HepG2 (cell line): ENCODE data around the gene TMEM86B. TPM values are rescaled to one million over a fixed set of nuclear protein-coding genes. Genes with fewer than 3 reads are reported as not detected.

Source experiments
- ARID2 ChIP-seq: sonication (generic); formaldehyde crosslinking; IDR thresholded peaks from 2 replicates; pipeline ENCODE4 v1.8.1; 2022; ENCODE audit warnings: mild to moderate bottlenecking, missing genetic modification reagents, borderline replicate concordance
- ARNTL ChIP-seq: sonication (generic); formaldehyde crosslinking; IDR thresholded peaks from 2 replicates; pipeline ENCODE4 v1.4.0; 2020; ENCODE audit warnings: mild to moderate bottlenecking, missing genetic modification reagents
- ASH2L ChIP-seq: fragments of 300-600, 200-600 bp; sonication (generic); IDR thresholded peaks from 2 replicates; pipeline ENCODE4 v1.7.0; 2017; ENCODE audit warnings: low read depth, mild to moderate bottlenecking, moderate library complexity, mixed read lengths, low read length; ENCODE audit not compliant: insufficient read length
- ATF1 ChIP-seq: IDR thresholded peaks from 2 replicates; pipeline ENCODE4 v1.6.1; 2016; ENCODE audit warnings: mild to moderate bottlenecking, control low read depth
- HNRNPL ChIP-seq: fragments of 200-400 bp; formaldehyde crosslinking; IDR thresholded peaks from 2 replicates; pipeline ENCODE4 v1.6.1; 2017; ENCODE audit warnings: mild to moderate bottlenecking, low read depth, low read length
- HOXD1 ChIP-seq: sonication (generic); formaldehyde crosslinking; IDR thresholded peaks from 2 replicates; pipeline ENCODE4 v1.5.0; 2020; ENCODE audit warnings: missing genetic modification reagents
- JUN ChIP-seq: sonication (generic); formaldehyde crosslinking; IDR thresholded peaks from 2 replicates; pipeline ENCODE4 v1.4.0; 2020; ENCODE audit warnings: mild to moderate bottlenecking, missing genetic modification reagents
- JUNB ChIP-seq: sonication (generic); formaldehyde crosslinking; IDR thresholded peaks from 2 replicates; pipeline ENCODE4 v1.8.0; 2022; ENCODE audit warnings: missing genetic modification reagents, mild to moderate bottlenecking, borderline replicate concordance
- NFKB2 ChIP-seq: sonication (generic); formaldehyde crosslinking; IDR thresholded peaks from 2 replicates; pipeline ENCODE4 v1.4.0; 2020; ENCODE audit warnings: missing genetic modification reagents, borderline replicate concordance
- SIX4 ChIP-seq: sonication (generic); formaldehyde crosslinking; IDR thresholded peaks from 2 replicates; pipeline ENCODE4 v1.4.0; 2020; ENCODE audit warnings: missing genetic modification reagents
- SMARCE1 ChIP-seq: fragments of 450-650 bp; IDR thresholded peaks from 2 replicates; pipeline ENCODE4 v1.6.1; 2017; ENCODE audit warnings: borderline replicate concordance
- SSRP1 ChIP-seq: IDR thresholded peaks from 2 replicates; pipeline ENCODE4 v1.6.1; 2016; ENCODE audit warnings: control low read depth
- TAF15 ChIP-seq: fragments of 200-400 bp; formaldehyde crosslinking; IDR thresholded peaks from one replicate; pipeline ENCODE4 v1.6.1; 2018; ENCODE audit warnings: mild to moderate bottlenecking, low read depth, low read length; ENCODE audit not compliant: poor library complexity, severe bottlenecking
- ZNF20 ChIP-seq: sonication (generic); formaldehyde crosslinking; IDR thresholded peaks from 2 replicates; pipeline ENCODE4 v1.4.0; 2020; ENCODE audit warnings: mild to moderate bottlenecking, moderate library complexity, missing genetic modification reagents
- ZNF30 ChIP-seq: sonication (generic); formaldehyde crosslinking; IDR thresholded peaks from 2 replicates; pipeline ENCODE4 v1.5.0; 2020; ENCODE audit warnings: mild to moderate bottlenecking, missing genetic modification reagents
- ZNF441 ChIP-seq: sonication (generic); formaldehyde crosslinking; IDR thresholded peaks from 2 replicates; pipeline ENCODE4 v1.7.0; 2021; ENCODE audit warnings: missing genetic modification reagents, borderline replicate concordance
- ZNF703 ChIP-seq: sonication (generic); formaldehyde crosslinking; IDR thresholded peaks from 2 replicates; pipeline ENCODE4 v1.5.1; 2020; ENCODE audit warnings: missing genetic modification reagents, mild to moderate bottlenecking, moderate library complexity, borderline replicate concordance
- ZNF891 ChIP-seq: sonication (generic); formaldehyde crosslinking; IDR thresholded peaks from 2 replicates; pipeline ENCODE4 v1.5.0; 2020; ENCODE audit warnings: mild to moderate bottlenecking, missing genetic modification reagents
- ZSCAN25 ChIP-seq: sonication (generic); formaldehyde crosslinking; IDR thresholded peaks from 2 replicates; pipeline ENCODE4 v1.8.0; 2022; ENCODE audit warnings: mild to moderate bottlenecking, missing genetic modification reagents
- polyA plus RNA-seq, 8 experiments: library from polyadenylated mRNA; depleted of rRNA in 3 of 8; stranded (reverse) in 7 of 8; unstranded in 1 of 8; fragments of >200 nt; fragmentation: Illumina TruSeq in 4 of 8; extraction: Trizol in 4 of 8; gene quantifications; 2 replicates each; pipeline versions ENCODE4 v1.2.1 to v1.2.3, GENCODE V29; 2011 to 2016; ENCODE audit warnings: low read depth in 4 of 8, missing spikeins in 1 of 8, mixed read lengths in 1 of 8; ENCODE audit not compliant: insufficient read depth in 1 of 8
- total RNA-seq, 5 experiments: library from RNA; depleted of rRNA; stranded (reverse); fragments of >200 nt; fragmentation: Illumina TruSeq; extraction: Trizol; gene quantifications; 2 replicates each; pipeline ENCODE4 v1.2.3, GENCODE V29; 2016; ENCODE audit warnings: low read depth in 1 of 5
- TF ChIP-seq, protein P1 (sequence below): IDR thresholded peaks from 2 replicates; pipeline ENCODE4 v1.6.1; 2016; ENCODE audit warnings: missing compliant biosample characterization, missing genetic modification reagents, borderline replicate concordance
- TF ChIP-seq, protein P2 (sequence below): sonication (generic); formaldehyde crosslinking; IDR thresholded peaks from 2 replicates; pipeline ENCODE4 v1.4.0; 2020; ENCODE audit warnings: missing genetic modification reagents, borderline replicate concordance
- TF ChIP-seq, protein P3 (sequence below): sonication (generic); formaldehyde crosslinking; conservative IDR thresholded peaks from 2 replicates; pipeline ENCODE4 v1.8.0; 2022; ENCODE audit warnings: mild to moderate bottlenecking, moderate library complexity, missing genetic modification reagents
- TF ChIP-seq, protein P4 (sequence below): sonication (generic); formaldehyde crosslinking; conservative IDR thresholded peaks from 2 replicates; pipeline ENCODE4 v1.4.0; 2020; ENCODE audit warnings: missing genetic modification reagents

TMEM86B gene
- total and polyA plus RNA-seq, 2 of the 13 experiments (the other 11 are each of a cell fraction or from before 2014, with no cell fraction given) = 7.7 to 9.6 TPM

DNA sequence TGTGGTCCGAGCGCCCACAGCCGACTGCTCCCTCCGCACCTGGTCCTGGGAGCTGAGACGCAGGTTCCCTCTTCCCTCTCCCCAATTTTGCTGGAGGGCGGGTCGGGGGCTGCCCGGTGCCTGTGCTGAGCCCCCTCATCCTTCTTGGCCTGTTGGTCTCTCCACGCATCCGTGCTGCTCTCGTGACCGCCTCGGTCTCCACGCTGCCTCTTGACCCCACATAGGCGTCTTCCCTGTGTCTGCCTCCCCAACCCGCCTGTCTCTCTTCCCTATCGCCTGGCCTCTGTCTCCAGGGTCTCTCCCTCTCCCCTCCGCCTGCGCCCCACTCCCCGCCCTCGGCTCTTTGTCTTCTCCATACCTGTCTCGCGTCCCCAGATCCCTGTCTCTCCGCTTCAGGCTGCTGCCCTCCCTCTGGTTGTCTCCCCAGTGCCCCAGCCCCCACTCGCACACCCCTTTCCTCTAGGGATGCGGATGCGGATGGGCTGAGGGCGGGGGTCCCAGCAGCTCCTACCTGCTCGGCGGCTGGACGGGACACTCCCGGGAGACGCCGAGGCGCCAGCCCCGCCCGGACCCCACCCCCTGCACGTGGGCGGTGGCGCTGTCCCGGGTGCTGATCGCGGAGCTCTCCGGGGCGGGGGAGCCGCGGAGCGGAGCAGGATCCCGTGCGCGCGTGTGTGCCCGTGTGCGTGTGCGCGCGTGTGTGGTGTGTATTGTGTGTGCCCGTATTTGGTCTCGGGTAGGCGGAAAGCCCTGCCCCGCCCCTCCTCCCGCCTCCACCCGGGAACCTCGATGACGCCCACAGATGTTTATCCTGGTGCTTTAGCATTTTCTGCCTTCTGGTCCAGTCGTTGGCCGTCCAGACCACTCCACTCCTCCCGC, 48.7 kb downstream of the TMEM86B start, which contains the start of gene SYT5 (continued):
- TF ChIP-seq, protein P1, sequence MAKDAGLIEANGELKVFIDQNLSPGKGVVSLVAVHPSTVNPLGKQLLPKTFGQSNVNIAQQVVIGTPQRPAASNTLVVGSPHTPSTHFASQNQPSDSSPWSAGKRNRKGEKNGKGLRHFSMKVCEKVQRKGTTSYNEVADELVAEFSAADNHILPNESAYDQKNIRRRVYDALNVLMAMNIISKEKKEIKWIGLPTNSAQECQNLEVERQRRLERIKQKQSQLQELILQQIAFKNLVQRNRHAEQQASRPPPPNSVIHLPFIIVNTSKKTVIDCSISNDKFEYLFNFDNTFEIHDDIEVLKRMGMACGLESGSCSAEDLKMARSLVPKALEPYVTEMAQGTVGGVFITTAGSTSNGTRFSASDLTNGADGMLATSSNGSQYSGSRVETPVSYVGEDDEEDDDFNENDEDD (CRISPR knock-in tag) = no peak
- TF ChIP-seq ARID2 (CRISPR knock-in tag) (no peak), ZSCAN25 (no peak), HNRNPL (0 out of 2 replicates have a peak, but pooled peaks have one; percentile 27), ATF1 (no peak), NFKB2 (CRISPR knock-in tag) (0 out of 2 replicates have a peak, but pooled peaks have one; percentile 32), ZNF30 (no peak), TAF15 (no peak), ZNF703 (CRISPR knock-in tag) (no peak), ARNTL (CRISPR knock-in tag) (peak; percentile 21; the same call in 1 of the 2 replicates), HOXD1 (CRISPR knock-in tag) (no peak), ZNF20 (CRISPR knock-in tag) (no peak), ASH2L (no peak), ZNF441 (CRISPR knock-in tag) (no peak), JUN (CRISPR knock-in tag) (no peak), SMARCE1 (no peak), SSRP1 (CRISPR knock-in tag) (no peak), SIX4 (no peak), JUNB (no peak), ZNF891 (CRISPR knock-in tag) (no peak)
- TF ChIP-seq, protein P2, sequence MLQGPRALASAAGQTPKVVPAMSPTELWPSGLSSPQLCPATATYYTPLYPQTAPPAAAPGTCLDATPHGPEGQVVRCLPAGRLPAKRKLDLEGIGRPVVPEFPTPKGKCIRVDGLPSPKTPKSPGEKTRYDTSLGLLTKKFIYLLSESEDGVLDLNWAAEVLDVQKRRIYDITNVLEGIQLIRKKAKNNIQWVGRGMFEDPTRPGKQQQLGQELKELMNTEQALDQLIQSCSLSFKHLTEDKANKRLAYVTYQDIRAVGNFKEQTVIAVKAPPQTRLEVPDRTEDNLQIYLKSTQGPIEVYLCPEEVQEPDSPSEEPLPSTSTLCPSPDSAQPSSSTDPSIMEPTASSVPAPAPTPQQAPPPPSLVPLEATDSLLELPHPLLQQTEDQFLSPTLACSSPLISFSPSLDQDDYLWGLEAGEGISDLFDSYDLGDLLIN (CRISPR knock-in tag) = no peak
- TF ChIP-seq, protein P3, sequence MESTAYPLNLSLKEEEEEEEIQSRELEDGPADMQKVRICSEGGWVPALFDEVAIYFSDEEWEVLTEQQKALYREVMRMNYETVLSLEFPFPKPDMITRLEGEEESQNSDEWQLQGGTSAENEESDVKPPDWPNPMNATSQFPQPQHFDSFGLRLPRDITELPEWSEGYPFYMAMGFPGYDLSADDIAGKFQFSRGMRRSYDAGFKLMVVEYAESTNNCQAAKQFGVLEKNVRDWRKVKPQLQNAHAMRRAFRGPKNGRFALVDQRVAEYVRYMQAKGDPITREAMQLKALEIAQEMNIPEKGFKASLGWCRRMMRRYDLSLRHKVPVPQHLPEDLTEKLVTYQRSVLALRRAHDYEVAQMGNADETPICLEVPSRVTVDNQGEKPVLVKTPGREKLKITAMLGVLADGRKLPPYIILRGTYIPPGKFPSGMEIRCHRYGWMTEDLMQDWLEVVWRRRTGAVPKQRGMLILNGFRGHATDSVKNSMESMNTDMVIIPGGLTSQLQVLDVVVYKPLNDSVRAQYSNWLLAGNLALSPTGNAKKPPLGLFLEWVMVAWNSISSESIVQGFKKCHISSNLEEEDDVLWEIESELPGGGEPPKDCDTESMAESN = no peak
- TF ChIP-seq, protein P4, sequence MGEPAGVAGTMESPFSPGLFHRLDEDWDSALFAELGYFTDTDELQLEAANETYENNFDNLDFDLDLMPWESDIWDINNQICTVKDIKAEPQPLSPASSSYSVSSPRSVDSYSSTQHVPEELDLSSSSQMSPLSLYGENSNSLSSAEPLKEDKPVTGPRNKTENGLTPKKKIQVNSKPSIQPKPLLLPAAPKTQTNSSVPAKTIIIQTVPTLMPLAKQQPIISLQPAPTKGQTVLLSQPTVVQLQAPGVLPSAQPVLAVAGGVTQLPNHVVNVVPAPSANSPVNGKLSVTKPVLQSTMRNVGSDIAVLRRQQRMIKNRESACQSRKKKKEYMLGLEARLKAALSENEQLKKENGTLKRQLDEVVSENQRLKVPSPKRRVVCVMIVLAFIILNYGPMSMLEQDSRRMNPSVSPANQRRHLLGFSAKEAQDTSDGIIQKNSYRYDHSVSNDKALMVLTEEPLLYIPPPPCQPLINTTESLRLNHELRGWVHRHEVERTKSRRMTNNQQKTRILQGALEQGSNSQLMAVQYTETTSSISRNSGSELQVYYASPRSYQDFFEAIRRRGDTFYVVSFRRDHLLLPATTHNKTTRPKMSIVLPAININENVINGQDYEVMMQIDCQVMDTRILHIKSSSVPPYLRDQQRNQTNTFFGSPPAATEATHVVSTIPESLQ (CRISPR knock-in tag) = no peak
